SK-N-SH treated with all-trans-retinoic acid at 6 μM for 48 hours (cell line): Measurements from ENCODE around the gene TGIF1.

Source experiments
- ATAC-seq: fragments of 200-7000 bp; cut with Tn5 transposase; 3 replicates; pipeline ENCODE4 v1.9.1; 2020; ENCODE audit warnings: mild to moderate bottlenecking, moderate library complexity
- ARNTL ChIP-seq: fragments of 450-650 bp; formaldehyde crosslinking; IDR thresholded peaks from 2 replicates; pipeline ENCODE4 v1.5.0; 2020; ENCODE audit warnings: low read depth, mild to moderate bottlenecking, moderate library complexity, borderline replicate concordance
- BACH2 ChIP-seq: fragments of 250-450 bp; sonication (Bioruptor Pico); IDR thresholded peaks from 2 replicates; pipeline ENCODE4 v1.9.0; 2021; ENCODE audit warnings: mild to moderate bottlenecking, borderline replicate concordance
- CSDC2 ChIP-seq: fragments of 250-450 bp; sonication (Bioruptor Pico); IDR thresholded peaks from 2 replicates; pipeline ENCODE4 v1.5.0; 2020; ENCODE audit warnings: mild to moderate bottlenecking, moderate library complexity
- ESRRG ChIP-seq: fragments of 250-450 bp; sonication (Bioruptor Pico); IDR thresholded peaks from 2 replicates; pipeline ENCODE4 v1.6.1; 2021; ENCODE audit warnings: mild to moderate bottlenecking
- GLIS3 ChIP-seq: fragments of 250-450 bp; sonication (Bioruptor Pico); IDR thresholded peaks from 2 replicates; pipeline ENCODE4 v1.5.0; 2020; ENCODE audit warnings: mild to moderate bottlenecking, moderate library complexity
- ISL1 ChIP-seq: fragments of 250-450 bp; sonication (Bioruptor Pico); IDR thresholded peaks from 2 replicates; pipeline ENCODE4 v2.1.2; 2022; ENCODE audit warnings: mild to moderate bottlenecking, moderate library complexity
- OSR1 ChIP-seq: fragments of 250-450 bp; sonication (Bioruptor Pico); IDR thresholded peaks from 2 replicates; pipeline ENCODE4 v1.8.0; 2022; ENCODE audit warnings: moderate library complexity, mild to moderate bottlenecking, inconsistent platforms
- PPARA ChIP-seq: fragments of 250-450 bp; sonication (Bioruptor Pico); IDR thresholded peaks from 2 replicates; pipeline ENCODE4 v1.5.0; 2020; ENCODE audit warnings: mild to moderate bottlenecking, borderline replicate concordance
- SNAI2 ChIP-seq: fragments of 250-450 bp; sonication (Bioruptor Pico); IDR thresholded peaks from 2 replicates; pipeline ENCODE4 v1.5.0; 2020; ENCODE audit warnings: mild to moderate bottlenecking, moderate library complexity
- TCF4 ChIP-seq: fragments of 250-450 bp; sonication (Bioruptor Pico); IDR thresholded peaks from 2 replicates; pipeline ENCODE4 v1.8.0; 2021; ENCODE audit warnings: mild to moderate bottlenecking, moderate library complexity, borderline replicate concordance
- TOX ChIP-seq: fragments of 250-450 bp; sonication (Bioruptor Pico); IDR thresholded peaks from 2 replicates; pipeline ENCODE4 v1.8.0; 2021; ENCODE audit warnings: mild to moderate bottlenecking, moderate library complexity, borderline replicate concordance
- ZFP3 ChIP-seq: fragments of 250-450 bp; sonication (Bioruptor Pico); IDR thresholded peaks from 2 replicates; pipeline ENCODE4 v1.5.0; 2020; ENCODE audit warnings: mild to moderate bottlenecking, moderate library complexity
- ZFP30 ChIP-seq: fragments of 450-650 bp; formaldehyde crosslinking; IDR thresholded peaks from 2 replicates; pipeline ENCODE4 v1.5.0; 2022; ENCODE audit warnings: mild to moderate bottlenecking, moderate library complexity
- ZNF565 ChIP-seq: fragments of 450-650 bp; formaldehyde crosslinking; conservative IDR thresholded peaks from 2 replicates; pipeline ENCODE4 v1.5.0; 2020; ENCODE audit warnings: low read depth, mild to moderate bottlenecking, moderate library complexity
- ZNF70 ChIP-seq: fragments of 450-650 bp; formaldehyde crosslinking; IDR thresholded peaks from 2 replicates; pipeline ENCODE4 v1.5.0; 2020; ENCODE audit warnings: mild to moderate bottlenecking, moderate library complexity
- ZNF8 ChIP-seq: fragments of 450-650 bp; formaldehyde crosslinking; IDR thresholded peaks from 2 replicates; pipeline ENCODE4 v1.5.0; 2020; ENCODE audit warnings: mild to moderate bottlenecking, moderate library complexity
- TF ChIP-seq, protein P1 (sequence below): fragments of 250-450 bp; sonication (Bioruptor Pico); IDR thresholded peaks from 2 replicates; pipeline ENCODE4 v1.5.0; 2020; ENCODE audit warnings: mild to moderate bottlenecking, moderate library complexity
- TF ChIP-seq, protein P2 (sequence below): fragments of 250-450 bp; sonication (Bioruptor Pico); IDR thresholded peaks from 2 replicates; pipeline ENCODE4 v1.5.1; 2021; ENCODE audit warnings: mild to moderate bottlenecking, moderate library complexity
- TF ChIP-seq, protein P3 (sequence below): fragments of 250-450 bp; sonication (Bioruptor Pico); IDR thresholded peaks from 2 replicates; pipeline ENCODE4 v1.8.0; 2021; ENCODE audit warnings: low read depth, mild to moderate bottlenecking, moderate library complexity, borderline replicate concordance
- TF ChIP-seq, protein P4 (sequence below): fragments of 250-450 bp; sonication (Bioruptor Pico); IDR thresholded peaks from 2 replicates; pipeline ENCODE4 v1.5.1; 2020; ENCODE audit warnings: low read depth, mild to moderate bottlenecking, moderate library complexity
- TF ChIP-seq, protein P5 (sequence below): fragments of 250-450 bp; sonication (Bioruptor Pico); IDR thresholded peaks from 2 replicates; pipeline ENCODE4 v1.8.0; 2020; ENCODE audit warnings: mild to moderate bottlenecking, moderate library complexity, borderline replicate concordance

The TGIF1 gene

DNA sequence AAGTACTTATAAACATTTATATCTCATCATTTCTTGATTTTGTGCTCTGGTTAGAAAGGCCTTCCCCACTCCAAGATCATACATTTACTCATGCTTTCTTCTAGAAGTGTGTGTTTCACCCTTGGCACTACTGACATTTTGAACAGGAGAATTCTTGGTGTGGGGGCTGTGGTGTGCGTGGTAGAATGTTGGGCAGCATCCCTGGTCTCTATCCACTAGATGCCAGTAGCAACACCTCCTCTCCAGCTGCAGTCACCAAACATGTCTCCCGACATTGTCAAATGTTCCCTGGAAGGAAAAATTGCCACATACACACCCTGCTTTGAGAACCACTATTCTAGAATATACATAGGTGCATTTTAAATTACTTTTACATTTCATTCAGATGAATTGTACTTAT lies 8.7 kb upstream of the TGIF1 start (continued):
- TF ChIP-seq, protein P1, sequence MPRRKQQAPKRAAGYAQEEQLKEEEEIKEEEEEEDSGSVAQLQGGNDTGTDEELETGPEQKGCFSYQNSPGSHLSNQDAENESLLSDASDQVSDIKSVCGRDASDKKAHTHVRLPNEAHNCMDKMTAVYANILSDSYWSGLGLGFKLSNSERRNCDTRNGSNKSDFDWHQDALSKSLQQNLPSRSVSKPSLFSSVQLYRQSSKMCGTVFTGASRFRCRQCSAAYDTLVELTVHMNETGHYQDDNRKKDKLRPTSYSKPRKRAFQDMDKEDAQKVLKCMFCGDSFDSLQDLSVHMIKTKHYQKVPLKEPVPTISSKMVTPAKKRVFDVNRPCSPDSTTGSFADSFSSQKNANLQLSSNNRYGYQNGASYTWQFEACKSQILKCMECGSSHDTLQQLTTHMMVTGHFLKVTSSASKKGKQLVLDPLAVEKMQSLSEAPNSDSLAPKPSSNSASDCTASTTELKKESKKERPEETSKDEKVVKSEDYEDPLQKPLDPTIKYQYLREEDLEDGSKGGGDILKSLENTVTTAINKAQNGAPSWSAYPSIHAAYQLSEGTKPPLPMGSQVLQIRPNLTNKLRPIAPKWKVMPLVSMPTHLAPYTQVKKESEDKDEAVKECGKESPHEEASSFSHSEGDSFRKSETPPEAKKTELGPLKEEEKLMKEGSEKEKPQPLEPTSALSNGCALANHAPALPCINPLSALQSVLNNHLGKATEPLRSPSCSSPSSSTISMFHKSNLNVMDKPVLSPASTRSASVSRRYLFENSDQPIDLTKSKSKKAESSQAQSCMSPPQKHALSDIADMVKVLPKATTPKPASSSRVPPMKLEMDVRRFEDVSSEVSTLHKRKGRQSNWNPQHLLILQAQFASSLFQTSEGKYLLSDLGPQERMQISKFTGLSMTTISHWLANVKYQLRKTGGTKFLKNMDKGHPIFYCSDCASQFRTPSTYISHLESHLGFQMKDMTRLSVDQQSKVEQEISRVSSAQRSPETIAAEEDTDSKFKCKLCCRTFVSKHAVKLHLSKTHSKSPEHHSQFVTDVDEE (CRISPR knock-in tag), result no peak
- no peak for TF ChIP-seq SNAI2 (CRISPR knock-in tag)
- no peak for TF ChIP-seq ZNF70 (CRISPR knock-in tag)
- no peak for TF ChIP-seq ZNF8
- TF ChIP-seq ZNF565 (CRISPR knock-in tag), result no peak
- TF ChIP-seq TCF4 (CRISPR knock-in tag), result no peak
- TF ChIP-seq ARNTL, result no peak
- no peak for TF ChIP-seq ZFP30 (CRISPR knock-in tag)
- TF ChIP-seq TOX (CRISPR knock-in tag), result no peak

DNA sequence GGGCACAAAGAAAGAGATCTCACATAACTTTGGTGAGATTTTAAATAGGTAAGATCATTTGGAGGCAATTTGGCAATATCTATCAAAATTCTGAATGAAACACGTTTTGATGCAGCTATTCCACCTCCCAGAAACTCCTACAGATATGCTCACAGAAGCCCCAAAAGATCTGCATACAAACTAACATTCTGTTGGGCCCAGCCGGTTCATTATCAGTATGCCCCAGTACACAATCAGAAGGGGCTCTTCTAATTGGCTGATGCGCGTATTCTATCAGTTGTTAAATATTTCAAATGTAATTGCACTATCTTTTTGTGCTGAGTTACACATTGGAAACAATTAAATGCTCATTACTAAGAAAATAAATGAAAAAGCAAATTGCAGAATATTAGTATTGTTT lies 7.1 kb upstream of the TGIF1 start:
- no peak for TF ChIP-seq OSR1
- no peak for TF ChIP-seq BACH2
- no peak for TF ChIP-seq ZFP3
- TF ChIP-seq ZNF565 (CRISPR knock-in tag), result no peak
- no peak for ATAC-seq

DNA sequence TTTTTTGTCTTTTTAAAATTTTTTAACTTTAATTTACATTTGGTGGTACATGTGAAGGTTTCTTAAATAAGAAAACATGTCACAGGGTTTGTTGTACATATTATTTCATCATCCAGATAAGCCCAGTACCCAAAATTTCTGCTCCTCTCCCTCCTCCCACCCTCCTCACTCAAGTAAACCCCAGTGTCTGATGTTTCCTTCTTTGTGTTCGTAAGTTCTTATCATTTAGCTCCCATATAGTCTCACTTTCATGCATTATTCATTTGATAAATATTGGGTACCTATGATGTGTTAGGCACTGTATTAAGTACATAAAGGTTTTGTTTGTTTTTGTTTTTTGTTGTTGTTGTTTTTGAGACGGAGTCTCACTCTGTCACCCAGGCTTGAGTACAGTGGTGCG lies 5.7 kb upstream of the TGIF1 start:
- no peak for ATAC-seq
- TF ChIP-seq PPARA (CRISPR knock-in tag) (no peak), ESRRG (CRISPR knock-in tag) (no peak), ZFP3 (no peak), GLIS3 (no peak), OSR1 (no peak), ZFP30 (CRISPR knock-in tag) (no peak), ZNF8 (no peak), ISL1 (CRISPR knock-in tag) (no peak), TOX (CRISPR knock-in tag) (no peak)
- TF ChIP-seq, protein P2, sequence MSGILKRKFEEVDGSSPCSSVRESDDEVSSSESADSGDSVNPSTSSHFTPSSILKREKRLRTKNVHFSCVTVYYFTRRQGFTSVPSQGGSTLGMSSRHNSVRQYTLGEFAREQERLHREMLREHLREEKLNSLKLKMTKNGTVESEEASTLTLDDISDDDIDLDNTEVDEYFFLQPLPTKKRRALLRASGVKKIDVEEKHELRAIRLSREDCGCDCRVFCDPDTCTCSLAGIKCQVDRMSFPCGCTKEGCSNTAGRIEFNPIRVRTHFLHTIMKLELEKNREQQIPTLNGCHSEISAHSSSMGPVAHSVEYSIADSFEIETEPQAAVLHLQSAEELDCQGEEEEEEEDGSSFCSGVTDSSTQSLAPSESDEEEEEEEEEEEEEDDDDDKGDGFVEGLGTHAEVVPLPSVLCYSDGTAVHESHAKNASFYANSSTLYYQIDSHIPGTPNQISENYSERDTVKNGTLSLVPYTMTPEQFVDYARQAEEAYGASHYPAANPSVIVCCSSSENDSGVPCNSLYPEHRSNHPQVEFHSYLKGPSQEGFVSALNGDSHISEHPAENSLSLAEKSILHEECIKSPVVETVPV (CRISPR knock-in tag), result no peak
- TF ChIP-seq, protein P3, sequence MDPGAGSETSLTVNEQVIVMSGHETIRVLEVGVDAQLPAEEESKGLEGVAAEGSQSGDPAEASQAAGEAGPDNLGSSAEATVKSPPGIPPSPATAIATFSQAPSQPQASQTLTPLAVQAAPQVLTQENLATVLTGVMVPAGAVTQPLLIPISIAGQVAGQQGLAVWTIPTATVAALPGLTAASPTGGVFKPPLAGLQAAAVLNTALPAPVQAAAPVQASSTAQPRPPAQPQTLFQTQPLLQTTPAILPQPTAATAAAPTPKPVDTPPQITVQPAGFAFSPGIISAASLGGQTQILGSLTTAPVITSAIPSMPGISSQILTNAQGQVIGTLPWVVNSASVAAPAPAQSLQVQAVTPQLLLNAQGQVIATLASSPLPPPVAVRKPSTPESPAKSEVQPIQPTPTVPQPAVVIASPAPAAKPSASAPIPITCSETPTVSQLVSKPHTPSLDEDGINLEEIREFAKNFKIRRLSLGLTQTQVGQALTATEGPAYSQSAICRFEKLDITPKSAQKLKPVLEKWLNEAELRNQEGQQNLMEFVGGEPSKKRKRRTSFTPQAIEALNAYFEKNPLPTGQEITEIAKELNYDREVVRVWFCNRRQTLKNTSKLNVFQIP (CRISPR knock-in tag), result no peak

DNA sequence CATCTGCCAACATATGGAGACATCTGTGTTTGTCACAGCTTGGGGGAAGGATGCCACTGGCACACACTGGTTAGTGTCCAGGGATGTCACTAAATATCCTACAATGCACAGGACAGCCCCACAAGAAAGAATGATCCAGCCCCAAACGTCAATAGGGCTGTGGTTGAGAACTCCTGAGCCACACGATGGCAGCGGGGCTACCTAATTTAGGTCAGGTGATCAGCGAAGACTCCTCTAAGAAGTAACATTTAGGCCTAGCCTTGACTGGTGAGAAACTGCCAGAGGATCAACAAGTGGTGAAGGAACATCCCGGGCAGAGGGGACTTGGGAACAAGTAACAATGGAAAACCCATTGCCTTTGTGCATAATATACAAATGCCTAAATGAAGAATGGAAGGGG lies 5.0 kb upstream of the TGIF1 start:
- TF ChIP-seq ZNF70 (CRISPR knock-in tag) (no peak), ZFP3 (no peak), TCF4 (CRISPR knock-in tag) (no peak), BACH2 (no peak), CSDC2 (CRISPR knock-in tag) (no peak), ZNF8 (no peak), PPARA (CRISPR knock-in tag) (no peak)
- TF ChIP-seq, protein P1 (CRISPR knock-in tag), result no peak
- TF ChIP-seq, protein P4, sequence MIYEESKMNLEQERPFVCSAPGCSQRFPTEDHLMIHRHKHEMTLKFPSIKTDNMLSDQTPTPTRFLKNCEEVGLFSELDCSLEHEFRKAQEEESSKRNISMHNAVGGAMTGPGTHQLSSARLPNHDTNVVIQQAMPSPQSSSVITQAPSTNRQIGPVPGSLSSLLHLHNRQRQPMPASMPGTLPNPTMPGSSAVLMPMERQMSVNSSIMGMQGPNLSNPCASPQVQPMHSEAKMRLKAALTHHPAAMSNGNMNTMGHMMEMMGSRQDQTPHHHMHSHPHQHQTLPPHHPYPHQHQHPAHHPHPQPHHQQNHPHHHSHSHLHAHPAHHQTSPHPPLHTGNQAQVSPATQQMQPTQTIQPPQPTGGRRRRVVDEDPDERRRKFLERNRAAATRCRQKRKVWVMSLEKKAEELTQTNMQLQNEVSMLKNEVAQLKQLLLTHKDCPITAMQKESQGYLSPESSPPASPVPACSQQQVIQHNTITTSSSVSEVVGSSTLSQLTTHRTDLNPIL, result no peak
- TF ChIP-seq, protein P5, sequence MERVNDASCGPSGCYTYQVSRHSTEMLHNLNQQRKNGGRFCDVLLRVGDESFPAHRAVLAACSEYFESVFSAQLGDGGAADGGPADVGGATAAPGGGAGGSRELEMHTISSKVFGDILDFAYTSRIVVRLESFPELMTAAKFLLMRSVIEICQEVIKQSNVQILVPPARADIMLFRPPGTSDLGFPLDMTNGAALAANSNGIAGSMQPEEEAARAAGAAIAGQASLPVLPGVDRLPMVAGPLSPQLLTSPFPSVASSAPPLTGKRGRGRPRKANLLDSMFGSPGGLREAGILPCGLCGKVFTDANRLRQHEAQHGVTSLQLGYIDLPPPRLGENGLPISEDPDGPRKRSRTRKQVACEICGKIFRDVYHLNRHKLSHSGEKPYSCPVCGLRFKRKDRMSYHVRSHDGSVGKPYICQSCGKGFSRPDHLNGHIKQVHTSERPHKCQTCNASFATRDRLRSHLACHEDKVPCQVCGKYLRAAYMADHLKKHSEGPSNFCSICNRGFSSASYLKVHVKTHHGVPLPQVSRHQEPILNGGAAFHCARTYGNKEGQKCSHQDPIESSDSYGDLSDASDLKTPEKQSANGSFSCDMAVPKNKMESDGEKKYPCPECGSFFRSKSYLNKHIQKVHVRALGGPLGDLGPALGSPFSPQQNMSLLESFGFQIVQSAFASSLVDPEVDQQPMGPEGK (CRISPR knock-in tag), result no peak
- no peak for ATAC-seq
